Activated CD8-positive, alpha-beta memory T cell treated with anti-CD3 and anti-CD28 coated beads for 48 hours (primary cell): ENCODE results near the gene RPTOR.

Source experiments
- DNase-seq, 3 experiments: peaks; one replicate each; pipeline ENCODE4 v3.0.0-alpha.2; 2020; ENCODE audit warnings: low read depth in 2 of 3, low spot score in 2 of 3

RPTOR gene

DNA sequence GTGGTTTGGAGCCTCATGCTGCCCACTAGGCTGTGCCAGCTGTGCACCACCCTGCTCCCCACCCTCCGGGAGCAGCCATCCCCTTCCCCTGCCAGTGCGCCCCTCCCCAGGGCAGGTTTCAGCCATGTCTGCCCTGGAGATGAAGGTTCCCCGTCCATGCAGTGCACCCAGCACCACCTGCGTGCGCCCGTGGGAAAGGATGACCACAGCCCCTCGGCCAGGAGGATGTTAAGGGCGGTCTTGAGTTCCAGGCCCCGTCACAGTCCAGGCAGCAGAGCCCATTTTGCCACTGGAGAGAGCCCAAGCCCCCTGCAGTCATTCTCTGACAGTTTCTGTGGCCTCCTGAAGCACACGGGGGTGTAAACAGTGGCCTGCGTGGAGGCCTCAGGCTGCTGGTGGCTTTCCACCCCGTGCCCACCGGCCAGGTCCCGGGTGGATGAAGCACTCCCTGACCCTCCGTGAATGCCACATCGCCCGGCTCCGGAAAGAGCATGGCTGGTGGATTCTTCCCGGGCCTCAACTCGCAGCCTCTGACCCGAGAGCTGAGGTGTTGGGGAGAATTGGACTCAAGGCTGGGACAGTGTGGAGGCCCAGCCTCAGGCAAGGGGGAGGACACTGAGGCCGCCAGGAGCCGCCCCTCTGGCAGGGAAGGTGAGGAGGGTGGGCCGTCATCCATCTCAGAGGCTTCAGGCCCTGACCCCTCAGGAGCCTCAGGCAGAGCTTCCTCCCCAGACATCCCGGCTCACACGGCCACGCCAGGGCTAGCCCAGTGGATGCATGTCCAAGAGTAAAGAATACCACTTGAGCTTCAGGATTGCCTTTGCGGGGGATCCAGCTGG, 377.3 kb downstream of the RPTOR start:
- no peak for DNase-seq

DNA sequence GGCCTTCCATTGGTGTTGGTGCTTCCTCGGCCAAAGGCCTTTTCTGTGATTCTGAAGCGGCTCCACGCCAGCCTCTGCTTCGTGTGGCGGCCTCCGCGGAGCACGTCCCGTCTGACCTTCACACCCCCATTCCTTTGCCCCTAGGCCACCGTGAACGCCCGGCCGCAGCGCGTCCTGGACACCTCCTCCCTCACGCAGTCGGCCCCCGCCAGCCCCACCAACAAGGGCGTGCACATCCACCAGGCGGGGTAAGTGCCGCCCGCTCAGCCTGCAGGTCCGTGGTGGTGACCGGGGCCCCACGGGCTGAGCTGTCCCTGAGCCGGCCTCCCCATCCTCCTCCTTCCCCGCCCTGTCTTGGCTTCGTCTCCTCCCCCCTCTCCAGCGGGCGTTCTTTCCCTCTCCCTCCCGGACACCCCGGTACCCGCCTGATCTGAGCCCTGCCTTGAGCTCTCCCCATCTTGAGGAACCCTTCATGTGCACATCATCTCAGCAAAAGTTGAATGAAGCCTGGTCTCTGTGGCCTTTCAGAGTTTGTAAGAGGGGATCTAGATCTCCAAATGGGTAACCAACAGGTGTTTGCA, 378.0 kb downstream of the RPTOR start:
- no peak for DNase-seq

DNA sequence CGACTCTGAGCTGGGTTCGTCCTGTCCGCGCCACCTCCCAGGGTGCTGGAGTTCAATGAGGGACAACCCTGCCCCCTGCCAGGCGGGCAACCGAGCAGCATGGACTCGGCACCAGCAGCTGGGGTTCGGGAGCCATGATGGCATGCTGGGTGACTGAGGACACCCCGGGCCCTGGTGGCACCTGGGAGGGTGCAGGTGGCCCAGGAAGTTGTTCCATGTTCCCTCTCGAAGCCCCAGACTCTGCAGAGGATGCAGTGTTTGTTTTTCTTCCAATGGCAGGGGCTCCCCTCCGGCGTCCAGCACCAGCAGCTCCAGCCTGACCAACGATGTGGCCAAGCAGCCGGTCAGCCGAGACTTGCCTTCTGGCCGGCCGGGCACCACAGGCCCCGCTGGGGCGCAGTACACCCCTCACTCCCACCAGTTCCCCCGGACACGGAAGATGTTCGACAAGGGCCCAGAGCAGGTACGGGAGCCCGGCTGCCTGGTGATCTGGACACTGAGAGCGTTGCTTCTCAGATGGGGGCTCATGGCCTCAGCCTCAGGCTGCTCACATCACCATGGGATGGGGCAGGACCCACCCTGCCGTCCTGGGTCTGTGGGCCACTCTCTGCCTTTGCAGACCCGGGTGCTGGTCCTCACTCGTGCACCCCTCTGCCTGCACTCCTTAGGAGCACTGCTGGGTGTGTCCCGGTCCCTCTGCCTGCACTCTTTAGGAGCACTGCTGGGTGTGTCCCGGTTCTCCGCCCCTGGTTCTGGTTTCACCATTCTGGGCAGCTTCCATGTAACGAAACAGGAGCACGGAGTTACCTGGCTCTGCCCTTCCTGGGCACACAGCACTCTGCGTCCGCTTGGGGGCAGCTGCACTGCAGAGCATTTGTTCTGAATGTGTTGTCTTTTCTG, 378.8 kb downstream of the RPTOR start:
- no peak for DNase-seq

DNA sequence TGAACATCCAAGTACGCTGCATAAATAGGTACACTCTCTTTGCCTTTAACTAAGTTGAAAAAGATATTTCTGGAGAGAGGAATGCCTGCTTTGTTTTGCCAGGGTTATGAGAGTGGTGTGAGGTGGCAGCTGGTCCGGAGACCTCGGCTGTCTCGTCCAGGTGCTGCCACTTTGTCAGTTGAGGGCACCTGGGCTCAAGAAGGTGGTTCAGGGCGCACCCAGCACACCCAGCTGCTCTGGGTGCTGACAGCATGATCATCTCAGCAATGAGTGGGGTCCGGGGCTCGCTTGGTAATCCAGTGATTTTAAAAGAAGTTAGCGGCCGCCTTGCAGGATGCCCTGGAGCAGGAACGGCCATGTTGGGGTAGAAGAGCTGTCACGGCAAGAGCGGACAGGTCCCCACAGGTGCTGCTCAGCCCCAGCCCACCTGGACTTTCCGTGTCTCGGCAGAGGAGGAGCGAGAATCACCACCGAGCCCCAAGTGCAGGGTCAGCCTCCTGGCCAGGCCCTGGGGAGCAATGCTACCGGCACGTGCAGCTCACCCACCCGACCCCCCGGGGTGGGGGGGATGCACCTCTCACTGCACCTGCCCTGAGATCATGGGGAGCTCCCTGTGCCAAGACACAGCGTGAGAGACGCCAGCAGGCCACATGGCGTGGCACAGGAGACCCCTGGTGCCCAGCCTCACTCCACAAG, 379.6 kb downstream of the RPTOR start:
- DNase-seq = no peak

DNA sequence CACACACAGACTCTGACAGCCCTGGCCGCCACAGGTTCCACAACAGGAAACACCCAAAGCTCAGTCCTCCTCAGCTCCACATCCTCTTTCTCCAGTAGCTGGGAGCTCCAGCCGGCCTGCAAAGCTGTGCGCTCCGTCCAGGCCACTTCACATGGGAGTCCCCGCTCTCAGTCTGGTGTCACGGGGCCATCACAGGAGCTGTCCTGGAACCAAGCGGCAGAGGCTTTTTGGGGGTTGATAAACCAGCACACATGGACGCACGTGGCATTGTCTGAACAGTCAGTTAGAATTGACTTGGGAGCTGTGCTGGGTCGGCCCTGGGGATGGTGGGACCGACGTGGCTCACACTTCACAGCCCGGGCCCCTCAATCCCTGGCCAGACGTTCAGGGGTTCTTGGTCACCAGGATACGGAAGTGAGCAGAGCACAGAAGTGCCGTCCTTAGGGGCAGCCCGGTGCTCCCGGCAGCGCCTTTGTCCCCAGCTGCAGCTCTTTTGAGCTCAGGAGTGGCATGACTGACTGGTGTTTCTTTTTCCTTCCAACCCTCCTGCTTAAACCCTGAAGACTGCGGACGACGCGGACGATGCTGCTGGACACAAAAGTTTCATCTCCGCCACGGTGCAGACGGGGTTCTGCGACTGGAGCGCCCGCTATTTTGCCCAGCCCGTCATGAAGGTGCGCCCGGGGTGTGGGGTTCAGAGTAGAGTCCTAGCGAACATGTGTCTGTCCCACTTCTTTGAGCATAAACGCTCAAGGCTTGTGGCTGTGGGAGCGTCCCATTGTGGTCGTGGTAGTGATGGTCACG, 380.4 kb downstream of the RPTOR start:
- no peak for DNase-seq

DNA sequence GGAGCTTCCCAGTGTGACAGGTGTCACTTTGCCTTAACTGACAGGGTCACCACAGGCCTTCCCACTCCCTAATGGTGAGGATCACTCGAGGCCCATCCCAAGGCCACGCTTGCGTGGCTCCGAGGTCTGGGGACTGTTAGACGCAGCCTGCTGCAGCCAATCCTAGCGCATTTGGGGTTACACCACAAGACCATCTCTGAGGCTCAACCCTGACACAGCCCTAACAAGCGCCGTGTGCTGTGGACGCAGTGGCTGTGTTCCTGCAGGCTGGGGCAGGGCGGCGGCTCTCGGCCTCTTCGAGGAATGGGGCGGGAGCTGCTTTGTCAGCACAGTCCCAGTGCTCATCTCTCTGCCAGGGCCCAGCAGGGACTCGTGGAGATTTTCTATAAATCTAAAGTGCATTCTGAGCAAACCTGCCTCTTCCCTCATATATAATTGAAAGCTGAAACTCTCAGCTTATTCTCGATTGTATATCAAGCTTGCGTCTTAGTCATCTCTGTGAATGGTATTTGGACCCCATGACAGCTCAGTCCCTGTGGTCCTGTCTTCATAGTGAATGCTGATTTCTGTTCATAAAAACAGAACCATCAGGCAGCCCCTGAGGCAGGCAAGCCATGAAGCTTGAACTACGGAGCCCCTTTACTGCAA, 381.2 kb downstream of the RPTOR start:
- DNase-seq = no peak

DNA sequence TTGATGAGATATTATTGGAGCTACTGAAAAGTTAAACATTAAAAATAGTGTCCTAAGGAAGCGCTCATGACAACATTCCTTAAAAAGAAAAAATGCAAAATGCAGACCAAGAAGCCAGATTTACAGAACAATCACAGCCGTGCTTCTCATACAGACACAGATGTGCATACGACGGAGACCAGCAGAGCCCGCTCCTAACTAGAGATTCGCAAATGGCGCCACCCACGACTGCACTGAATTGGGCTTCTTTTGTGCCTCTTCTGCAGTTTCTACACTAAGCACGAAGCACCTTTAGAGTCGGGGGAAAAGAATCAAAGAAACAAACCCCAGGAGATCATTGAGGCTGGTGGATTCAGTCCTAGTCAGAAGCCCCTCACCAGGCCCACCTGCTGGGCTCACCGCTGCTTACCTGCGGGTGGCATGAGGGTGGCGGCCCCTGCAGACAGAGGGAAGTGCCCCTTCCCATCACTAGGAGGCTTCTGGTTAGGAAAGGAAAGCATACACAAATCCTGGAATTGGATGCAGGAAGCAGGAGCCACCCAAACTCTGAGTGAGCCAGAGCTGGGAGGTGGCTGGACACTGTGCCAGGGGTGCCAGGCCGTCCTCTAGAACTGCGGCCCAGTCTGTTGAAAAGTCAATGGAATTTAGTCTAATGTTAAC, 382.1 kb downstream of the RPTOR start:
- DNase-seq = no peak

DNA sequence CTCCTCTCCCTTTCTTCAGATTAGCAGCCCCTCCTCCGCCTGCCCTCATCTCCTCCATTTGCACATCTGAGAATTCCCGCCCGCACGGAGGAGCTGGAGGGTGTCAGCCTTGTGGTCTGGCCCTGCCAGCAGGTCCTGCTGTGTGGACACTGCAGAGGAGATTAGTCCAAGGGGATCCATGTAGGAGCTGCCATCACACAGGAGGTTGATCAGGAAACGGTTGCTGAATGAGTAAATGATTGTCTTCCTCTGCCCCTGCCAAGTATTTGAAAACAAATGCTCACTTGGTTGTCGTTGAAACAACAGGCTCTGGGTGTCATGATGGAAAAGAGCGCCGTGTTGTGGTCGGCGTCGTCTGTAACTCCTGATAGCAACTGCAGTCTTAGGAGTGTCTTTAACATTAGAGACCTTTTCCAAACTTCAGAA, 383.2 kb downstream of the RPTOR start:
- no peak for DNase-seq

DNA sequence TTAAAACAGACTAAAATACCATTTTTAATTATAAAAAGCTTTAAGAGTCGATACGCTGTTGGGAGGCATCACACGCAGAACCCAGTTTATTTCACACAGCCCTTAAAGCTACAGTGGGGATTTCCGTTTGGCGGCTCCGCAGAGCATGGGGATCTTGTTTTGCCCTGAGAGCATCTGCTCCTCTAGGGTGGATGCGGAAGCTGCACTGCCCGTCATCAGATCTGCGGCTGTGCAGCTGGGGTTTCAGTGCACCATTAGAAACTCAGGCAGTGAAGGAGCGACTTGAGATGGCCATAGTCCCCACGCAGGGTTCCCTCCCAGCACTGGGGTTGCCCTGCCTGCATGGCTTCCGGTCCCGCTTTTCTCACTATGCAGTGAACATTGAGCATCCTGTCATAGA, 384.8 kb downstream of the RPTOR start:
- no peak for DNase-seq

DNA sequence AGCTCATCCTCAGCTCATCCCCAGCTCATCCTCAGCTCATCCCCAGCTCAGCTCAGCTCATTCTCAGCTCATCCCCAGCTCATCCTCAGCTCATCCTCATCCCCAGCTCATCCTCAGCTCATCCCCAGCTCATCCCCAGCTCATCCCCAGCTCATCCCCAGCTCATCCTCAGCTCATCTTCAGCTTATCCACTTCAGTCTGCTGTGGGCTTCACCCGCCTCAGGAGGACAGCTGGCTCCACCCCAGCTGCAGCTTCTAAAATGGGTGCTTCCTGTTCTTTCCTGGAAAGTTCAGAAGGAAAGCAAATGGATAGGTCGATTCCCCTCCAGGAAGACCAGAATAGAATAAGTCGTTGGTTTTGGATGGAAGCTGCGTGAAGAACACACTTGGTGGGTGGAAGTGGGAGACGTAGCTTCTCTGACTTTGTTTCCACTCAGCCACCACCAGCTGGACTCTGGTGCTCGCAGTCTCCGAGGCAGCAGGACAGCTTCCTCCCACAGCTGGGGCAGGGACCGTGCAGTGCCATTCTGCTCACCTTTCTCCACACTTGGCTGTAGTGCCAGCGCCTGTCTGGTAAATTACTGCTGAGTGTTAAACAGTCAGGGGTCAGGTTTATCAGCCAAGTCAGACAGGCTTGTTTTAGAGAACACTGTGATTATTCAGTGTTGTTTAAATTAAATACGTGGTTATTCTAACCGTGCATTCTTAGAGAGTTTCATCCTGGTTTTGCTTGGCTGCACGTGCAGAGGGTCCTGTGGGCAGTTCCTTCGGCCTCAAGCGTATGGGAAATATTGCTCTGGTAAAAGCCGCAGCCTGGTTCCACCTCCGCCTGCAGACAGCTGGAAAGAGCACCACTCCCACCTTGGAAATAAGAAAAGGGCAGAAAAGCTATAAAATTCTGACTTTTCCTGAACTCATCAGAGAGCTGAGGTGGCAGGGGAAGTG, 386.0 kb downstream of the RPTOR start:
- no peak for DNase-seq

DNA sequence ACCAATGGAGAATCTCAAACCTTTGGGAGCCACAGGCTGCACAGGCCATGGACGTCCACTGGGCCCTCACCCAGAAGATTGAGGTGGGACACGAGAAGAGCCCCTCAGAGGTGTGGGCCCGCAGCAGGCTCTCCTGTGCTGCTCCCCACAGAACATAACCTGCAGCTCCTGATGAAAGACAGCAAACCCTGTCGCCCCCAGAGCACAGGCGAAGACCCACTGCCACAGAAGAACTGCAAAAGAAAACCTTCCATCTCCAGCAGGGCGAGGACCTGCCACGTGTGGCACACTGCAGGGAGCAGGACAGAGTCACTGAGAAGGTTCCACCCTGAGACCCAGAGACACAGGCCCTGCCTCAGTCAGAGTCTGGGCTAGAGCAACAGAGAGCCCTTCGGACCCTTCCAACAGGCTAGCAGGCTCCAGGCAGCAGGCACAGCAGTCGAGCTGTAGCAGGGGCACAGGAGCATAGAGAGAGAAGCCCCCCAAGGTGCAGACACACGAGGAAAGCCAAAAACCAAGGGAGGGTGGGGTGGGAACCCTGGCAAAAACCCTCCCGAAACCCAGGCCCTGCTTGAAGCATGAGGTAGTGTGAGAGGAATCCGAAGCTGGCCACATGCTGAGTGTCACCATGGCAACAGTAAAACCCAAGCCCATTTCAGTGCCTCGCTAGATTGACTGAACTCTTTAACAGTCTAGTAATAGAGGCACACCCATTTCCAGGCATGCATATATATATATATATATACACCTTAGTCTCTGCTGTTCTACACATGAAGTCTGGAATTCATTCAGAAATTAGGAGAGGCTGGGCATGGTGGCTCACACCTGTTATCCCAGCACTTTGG, 387.0 kb downstream of the RPTOR start:
- no peak for DNase-seq

DNA sequence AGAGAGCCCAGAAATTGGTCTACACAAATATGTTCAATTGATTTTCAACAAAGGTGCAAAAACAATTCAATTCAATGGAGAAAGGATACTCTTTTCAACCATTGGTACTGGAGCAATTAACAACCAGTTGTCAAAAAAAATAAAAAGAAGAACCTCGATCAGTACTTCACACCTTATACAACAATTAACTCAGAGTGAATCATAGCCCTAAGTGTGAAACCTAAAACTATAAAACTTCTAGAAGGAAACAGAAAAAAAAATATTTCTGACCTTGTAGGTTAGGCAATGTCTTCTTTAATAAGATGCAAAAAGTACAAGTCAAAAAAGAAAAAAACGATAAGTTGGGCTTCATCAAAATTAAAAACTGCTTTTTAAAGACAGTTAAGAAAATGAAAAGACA, 390.9 kb downstream of the RPTOR start:
- no peak for DNase-seq

DNA sequence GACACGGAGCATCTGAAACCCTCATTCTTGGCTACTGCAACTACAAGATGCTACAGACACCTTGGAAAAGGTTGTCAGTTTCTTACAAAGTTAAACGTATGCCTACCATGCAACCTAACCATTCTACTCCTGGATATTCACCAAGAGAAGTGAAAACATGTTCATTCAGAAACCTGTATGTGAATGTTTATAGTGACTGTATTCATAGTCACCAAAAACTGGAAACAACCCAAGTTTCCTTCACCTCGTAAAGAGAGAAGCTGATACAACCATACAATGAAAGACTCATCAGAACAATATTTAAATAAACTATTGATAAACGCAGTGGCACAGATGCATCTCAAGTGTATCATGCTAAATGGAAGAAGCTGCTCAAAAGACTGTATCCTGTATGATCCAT, 391.6 kb downstream of the RPTOR start:
- DNase-seq = no peak

DNA sequence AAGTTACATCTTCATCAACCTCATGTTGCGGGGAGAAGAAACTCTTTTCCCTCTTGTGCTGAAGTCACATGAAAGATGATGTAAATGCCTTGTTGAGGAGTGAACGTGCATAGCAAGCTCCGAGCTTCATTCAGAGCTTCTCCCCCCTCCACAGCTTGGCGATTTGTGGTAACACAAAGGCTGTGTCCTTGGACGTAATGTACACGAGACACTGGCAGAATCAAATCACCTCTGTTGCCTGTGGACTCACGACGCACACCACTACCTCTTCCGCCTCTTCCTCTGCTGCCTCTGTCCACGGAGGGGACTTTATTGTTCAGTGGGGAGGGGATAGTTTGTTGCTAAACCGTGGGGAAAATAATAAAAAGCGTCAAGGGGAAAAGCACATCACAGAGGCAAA, 392.1 kb downstream of the RPTOR start:
- no peak for DNase-seq

DNA sequence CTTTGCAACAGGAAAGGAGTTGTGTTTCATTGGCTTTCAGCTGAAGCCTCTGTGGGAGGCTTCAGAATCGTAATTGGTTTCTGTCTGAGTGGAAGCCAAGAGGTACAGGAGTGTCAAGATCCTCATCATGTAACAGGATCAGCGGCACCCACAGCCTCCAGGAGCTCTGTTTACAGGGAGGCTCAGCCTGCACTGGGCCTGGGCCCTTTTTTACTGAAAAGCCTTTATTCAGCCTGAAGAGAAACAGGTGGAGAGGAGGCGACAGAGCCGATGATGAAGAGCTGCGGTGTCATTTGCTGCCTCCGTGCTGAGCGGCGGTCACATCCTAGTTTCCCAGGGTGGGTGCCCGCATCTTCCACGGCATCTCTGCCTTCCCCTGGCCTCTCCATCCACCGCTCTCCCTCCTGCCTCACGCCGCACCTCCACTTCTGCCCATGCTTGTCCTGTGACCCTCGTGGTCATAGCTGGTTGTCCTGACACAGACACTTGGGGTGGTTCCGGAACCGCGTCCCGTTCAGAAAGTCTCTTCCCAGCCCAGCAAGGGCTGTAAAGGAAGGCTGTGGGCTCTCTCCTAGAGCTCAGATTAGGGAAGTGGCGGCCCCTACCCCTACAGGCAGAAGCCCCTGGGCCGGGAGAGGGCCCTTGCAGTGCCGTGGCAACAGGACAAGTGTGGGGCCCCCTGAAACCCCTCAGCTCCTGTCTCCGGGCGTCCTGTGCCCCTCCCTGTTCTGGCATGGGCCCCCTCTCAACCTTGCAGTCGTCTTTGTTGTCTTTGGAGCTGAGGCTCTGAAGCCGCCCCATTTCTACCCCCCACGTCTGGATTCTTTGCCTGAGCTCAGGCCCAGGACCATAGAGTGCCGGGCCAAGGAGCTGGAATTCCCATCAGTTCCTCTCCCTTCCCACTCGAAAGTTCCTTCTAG, 393.1 kb downstream of the RPTOR start:
- no peak for DNase-seq

DNA sequence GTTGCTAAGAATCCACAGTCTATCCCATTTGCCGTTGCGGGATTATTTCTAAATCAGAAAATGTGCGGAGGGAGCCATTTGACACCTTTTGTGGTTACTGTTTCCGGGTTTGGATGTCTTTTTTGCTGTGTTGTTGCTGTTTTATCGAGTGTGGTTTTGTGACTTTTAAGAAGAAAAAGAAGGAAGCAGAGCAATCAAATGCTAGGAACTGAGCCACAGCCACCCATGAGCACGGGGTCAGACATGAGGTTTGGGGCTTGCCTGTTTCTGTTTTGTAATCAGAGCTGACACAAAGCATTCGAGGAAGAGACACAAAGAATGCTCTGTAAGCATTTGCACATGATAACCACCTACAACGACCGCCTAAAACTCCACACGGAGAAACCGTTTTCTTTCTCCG, 393.9 kb downstream of the RPTOR start:
- no peak for DNase-seq
